ENCODE measurements around the gene CTTN.

CTTN gene

DNA sequence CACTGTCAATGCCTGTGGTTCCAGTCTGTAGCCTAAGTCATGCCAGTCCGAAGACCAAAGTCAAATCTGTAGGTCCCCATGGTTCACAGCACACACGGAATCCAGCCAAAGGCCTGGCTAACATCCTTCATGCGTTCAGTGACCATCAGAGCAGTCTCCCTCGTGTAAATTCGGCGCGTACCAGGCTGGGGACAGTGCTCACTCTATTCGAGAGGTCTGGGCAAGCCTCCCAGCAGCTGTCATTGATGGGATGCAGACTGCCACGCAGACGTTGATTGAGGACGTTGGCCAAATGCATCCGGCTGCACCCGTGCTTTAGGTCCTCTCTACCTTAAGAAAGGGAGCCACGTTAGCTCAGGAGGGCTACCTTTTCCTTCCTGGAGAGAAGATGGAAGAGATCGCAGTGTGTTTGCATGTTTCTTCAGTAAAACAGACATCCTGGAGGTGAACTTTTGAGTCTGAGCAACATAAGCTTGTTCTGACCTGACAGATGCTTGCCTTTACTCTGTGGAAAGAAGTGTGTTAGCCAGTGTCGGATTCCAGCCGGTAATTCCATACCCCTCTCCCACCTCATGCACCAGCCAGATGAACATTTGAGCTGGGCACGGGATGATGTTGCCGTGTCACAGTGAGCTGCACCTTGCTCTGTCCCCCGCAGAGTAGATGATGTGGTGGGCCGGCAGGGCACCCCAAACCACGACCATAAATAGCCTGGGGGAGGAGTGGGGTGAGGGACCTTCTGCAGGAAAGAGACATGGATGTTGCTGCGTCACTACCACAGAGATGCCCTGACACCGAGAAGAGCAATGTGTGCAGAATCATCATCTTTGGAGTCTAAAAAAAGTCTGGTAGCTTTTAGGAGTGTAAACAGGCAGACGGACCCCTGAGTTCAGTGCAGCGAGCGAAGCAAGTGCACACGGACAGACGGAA, 12.2 kb downstream of the CTTN start:
- Mint-ChIP-seq H3K27ac (no peak overlapping the region), H3K4me3 (no peak overlapping the region), H3K9me3 (no peaks in the 10 kb centered on the region), H3K27me3 (peaks cover 8% of the 10 kb centered on the region), H3K4me1 (ENCODE audit: low read depth) (peaks cover 2% of the 10 kb centered on the region), H3K36me3 (ENCODE audit: low read depth) (peaks cover 83% of the 10 kb centered on the region)
- DNase-seq, result no peak

DNA sequence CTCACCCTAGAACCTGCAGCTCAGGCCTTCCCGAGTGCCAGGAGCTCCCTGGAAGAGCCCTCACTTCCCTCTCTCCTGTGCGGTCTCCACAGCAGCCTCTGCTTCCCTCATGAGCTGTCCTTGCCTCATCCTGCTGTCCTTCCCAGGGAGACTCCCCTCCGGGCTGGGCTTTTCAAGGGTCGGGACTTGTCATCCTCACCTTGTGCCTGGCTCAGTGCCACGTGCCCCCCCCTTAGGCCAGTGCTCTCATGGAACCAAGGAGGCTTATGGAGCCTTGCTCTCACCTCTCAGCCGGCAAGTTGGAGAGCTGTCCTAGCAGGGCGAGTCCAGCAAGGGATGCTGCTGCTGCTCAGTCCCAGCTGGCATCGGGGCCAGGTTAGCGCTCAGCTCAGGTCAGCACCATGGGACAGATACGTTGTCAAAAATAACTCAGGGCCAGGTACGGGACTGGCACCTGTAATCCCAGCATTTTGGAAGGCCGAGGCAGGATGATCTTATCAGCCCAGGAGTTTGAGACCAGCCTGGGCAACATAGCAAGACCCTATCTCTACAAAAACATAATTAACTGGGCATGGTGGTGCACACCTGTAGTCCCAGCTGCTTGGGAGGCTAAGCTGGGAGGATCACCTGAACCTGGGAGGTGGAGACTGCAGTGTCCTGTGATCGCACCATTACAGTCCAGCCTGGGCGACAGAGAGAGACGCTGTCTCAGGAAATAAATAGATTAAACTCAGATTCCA, 13.6 kb downstream of the CTTN start:
- Mint-ChIP-seq H3K27me3 (peaks cover 8% of the 10 kb centered on the region), H3K36me3 (ENCODE audit: low read depth) (peaks cover 92% of the 10 kb centered on the region), H3K27ac (no peak overlapping the region), H3K9me3 (no peaks in the 10 kb centered on the region), H3K4me3 (no peak overlapping the region), H3K4me1 (ENCODE audit: low read depth) (peaks cover 2% of the 10 kb centered on the region)
- no peak for DNase-seq

DNA sequence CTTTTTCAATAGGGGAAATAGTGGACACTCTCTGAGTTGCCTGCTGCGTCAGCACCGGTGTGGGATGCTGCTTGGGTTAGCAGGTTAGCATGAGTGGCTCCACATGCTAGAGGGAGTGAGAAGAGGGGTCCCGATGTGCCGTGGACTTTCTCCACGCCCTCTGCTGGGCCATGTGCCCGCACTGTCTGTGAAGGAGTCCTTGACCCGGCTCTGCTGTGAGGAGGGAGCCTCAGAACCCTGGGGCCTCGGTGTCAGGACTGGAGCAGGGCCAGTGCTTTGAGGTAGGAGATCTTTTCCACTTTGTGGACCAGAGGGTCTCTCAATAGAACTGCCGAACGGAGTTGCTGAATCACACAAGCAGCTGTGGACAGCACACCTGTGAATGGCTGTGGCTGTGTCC, 14.8 kb downstream of the CTTN start:
- Mint-ChIP-seq H3K4me3 (no peak overlapping the region), H3K9me3 (no peaks in the 10 kb centered on the region), H3K36me3 (ENCODE audit: low read depth) (peaks cover 90% of the 10 kb centered on the region), H3K27me3 (peaks cover 8% of the 10 kb centered on the region), H3K4me1 (ENCODE audit: low read depth) (peaks cover 2% of the 10 kb centered on the region), H3K27ac (no peak overlapping the region)
- DNase-seq, result no peak

DNA sequence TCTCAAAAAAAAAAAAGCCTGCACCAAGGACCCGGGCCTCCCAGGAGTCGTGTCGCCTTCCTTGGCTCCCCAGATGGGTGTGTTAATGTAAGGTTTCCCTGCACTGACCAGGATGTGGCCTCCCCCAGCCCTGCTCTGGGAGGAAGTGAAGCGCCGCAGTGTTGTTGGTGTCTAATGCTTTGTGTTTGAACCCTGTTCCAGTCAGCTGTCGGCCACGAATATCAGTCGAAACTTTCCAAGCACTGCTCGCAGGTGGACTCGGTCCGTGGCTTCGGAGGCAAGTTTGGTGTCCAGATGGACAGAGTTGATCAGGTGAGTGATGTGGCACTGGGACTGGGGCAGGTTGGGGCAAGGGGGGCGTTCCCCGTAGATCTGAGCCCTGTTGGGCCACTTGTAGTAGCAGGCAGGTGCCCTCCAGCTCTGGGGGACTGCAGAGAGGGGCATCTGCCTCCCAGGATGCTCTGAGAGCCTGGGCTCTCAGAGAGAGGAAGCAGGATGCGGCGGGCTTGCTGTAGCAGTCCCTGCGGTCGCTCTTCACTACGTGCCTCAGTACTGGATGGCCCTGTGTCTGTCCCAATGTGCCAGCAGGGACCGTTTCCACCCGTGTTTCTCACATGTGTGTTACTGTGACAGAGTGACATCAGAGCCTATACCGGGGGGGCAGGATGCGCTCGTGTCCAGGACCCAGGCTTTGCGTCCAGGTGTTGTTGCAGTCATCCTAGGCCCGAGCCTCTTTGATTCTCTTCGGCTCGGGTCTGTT, 16.2 kb downstream of the CTTN start:
- Mint-ChIP-seq H3K4me1 (ENCODE audit: low read depth) (peaks cover 2% of the 10 kb centered on the region), H3K4me3 (no peak overlapping the region), H3K27ac (no peak overlapping the region), H3K36me3 (ENCODE audit: low read depth) (peaks cover 88% of the 10 kb centered on the region), H3K27me3 (peaks cover 8% of the 10 kb centered on the region), H3K9me3 (no peaks in the 10 kb centered on the region)
- DNase-seq, result no peak

DNA sequence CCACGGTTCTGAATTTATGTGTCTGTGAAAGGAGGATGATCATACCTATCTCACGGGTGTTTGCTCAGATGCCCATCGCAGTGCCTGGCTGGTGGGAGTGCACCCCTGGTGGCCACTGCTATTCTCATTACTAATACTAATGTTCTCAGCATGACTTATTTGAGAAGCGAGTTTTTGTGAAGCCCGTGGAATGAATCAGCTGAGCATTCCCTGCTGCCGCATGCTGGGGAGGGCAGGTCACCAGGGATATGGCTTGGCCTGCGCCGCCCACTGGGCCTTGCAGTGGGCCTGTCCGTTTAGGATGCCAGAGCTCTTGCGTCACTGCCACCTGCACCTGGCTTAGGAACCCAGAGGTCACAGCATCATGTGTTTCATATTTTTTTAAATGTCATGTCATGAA, 16.9 kb downstream of the CTTN start:
- H3K9me3 Mint-ChIP-seq, result no peaks in the 10 kb centered on the region
- H3K27me3 Mint-ChIP-seq, result peaks cover 8% of the 10 kb centered on the region
- H3K36me3 Mint-ChIP-seq (ENCODE audit: low read depth), result peaks cover 88% of the 10 kb centered on the region
- DNase-seq, result no peak
- no peak overlapping the region for H3K27ac Mint-ChIP-seq
- peaks cover 2% of the 10 kb centered on the region for H3K4me1 Mint-ChIP-seq (ENCODE audit: low read depth)
- no peak overlapping the region for H3K4me3 Mint-ChIP-seq

DNA sequence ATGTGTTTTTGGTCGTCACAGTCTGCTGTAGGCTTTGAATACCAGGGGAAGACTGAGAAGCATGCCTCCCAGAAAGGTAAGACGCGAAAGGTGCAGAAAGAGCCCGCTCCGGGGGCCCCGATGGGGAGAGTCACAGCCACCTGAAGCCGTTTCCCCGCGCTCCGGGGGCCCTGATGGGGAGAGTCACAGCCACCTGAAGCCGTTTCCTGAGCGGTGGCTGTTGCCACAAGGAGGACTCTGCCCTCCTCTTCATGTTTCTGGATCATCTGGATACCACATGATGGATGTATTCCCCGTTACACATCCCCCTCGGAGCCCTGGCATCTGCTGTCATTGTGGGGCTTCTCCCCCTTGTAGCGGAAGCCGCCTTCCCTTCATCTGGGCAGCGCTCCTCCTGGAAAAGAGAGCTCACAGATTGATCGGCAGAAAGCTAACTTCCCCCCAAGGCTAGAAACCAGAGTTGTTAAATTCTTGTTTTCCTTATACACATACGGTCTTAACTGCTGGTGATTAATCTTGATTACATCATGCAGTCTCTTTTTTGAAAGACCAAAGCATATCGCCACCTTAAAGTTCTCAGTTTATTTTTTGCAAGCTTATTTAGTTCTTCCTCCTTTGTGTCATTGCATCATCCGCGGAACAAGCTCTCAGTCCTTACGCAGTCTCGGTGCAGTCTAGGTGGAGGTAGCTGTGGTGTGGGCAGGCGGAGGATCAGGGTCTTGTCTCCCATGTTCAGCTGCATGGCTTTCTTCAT, 17.5 kb downstream of the CTTN start:
- Mint-ChIP-seq H3K9me3 (no peaks in the 10 kb centered on the region), H3K4me1 (ENCODE audit: low read depth) (peaks cover 2% of the 10 kb centered on the region), H3K4me3 (no peak overlapping the region), H3K27ac (no peak overlapping the region), H3K36me3 (ENCODE audit: low read depth) (peaks cover 86% of the 10 kb centered on the region), H3K27me3 (peaks cover 2% of the 10 kb centered on the region)
- no peak for DNase-seq

DNA sequence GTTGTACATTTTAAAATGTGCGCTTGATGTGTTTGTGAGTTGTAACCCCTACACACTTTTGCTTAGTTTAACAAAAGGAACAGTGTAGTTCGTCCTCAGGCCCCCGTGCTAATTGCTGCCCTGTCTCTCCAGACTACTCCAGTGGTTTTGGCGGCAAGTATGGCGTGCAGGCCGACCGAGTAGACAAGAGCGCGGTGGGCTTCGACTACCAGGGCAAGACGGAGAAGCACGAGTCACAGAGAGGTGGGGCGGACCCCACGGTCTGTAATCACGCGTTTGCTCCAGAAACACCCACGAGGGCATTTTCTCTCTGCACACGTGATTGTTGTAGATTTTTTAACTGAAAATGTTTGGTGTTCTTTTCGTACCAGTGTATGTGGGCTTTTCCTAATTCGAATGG, 18.6 kb downstream of the CTTN start:
- Mint-ChIP-seq H3K4me1 (ENCODE audit: low read depth) (peaks cover 2% of the 10 kb centered on the region), H3K27ac (no peak overlapping the region), H3K9me3 (no peaks in the 10 kb centered on the region), H3K36me3 (ENCODE audit: low read depth) (peaks cover 87% of the 10 kb centered on the region), H3K4me3 (no peak overlapping the region), H3K27me3 (peaks cover 3% of the 10 kb centered on the region)
- DNase-seq, result no peak

DNA sequence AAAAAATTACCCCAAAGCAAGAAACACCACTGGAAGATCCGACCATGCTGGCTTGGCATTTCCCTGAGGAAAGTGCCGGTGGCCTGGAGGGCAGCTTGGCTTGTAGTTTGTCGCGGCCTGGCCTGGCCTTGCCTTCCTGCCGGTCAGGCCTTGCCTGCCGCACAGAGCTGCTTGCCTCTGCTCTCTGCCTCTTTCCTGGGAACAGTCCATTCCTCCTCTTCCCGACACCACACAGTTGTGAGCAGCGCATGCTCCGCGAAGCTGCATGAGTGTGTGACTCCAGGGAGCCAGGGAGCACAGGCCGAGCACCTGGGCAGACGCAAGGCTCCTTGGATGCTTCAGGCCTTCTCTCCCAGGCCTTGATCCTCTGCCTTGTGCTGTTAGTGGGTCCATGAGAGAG, 19.8 kb downstream of the CTTN start:
- H3K27me3 Mint-ChIP-seq, result peaks cover 3% of the 10 kb centered on the region
- H3K36me3 Mint-ChIP-seq (ENCODE audit: low read depth), result peaks cover 82% of the 10 kb centered on the region
- H3K4me1 Mint-ChIP-seq (ENCODE audit: low read depth), result peaks cover 2% of the 10 kb centered on the region
- no peak overlapping the region for H3K27ac Mint-ChIP-seq
- no peak for DNase-seq
- H3K4me3 Mint-ChIP-seq, result no peak overlapping the region
- no peaks in the 10 kb centered on the region for H3K9me3 Mint-ChIP-seq

DNA sequence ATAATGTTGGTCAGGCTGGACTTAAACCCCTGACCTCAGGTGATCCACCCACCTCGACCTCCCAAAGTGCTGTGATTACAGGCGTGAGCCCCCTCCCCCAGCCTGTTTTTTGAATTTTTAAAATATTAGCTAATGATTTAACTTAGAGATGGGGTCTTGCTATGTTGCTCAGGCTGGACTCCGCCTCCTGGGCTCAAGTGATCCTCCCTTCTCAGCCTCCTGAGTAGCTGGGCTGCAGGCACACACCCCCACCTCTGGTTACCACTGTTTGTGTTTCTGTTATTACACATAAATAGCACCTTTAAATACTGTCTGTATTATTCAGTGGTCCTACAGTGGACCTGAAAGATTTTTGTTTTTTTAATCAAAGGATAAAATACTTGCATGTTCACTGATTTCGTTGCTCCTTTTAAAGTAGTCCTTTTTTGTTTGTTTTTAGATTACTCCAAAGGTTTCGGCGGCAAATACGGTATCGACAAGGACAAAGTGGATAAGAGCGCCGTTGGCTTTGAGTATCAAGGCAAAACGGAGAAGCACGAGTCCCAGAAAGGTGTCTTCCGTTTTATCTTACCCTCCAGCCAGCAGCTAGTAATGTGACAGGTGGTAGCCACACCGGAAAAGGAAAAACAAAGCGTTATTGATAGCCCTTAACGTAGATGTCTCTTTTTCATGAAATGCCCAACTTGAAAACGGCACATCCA, 21.1 kb downstream of the CTTN start:
- Mint-ChIP-seq H3K36me3 (ENCODE audit: low read depth) (peaks cover 81% of the 10 kb centered on the region), H3K27me3 (peaks cover 5% of the 10 kb centered on the region), H3K9me3 (no peaks in the 10 kb centered on the region), H3K27ac (no peak overlapping the region), H3K4me3 (no peak overlapping the region), H3K4me1 (ENCODE audit: low read depth) (peaks cover 11% of the 10 kb centered on the region)
- no peak for DNase-seq

DNA sequence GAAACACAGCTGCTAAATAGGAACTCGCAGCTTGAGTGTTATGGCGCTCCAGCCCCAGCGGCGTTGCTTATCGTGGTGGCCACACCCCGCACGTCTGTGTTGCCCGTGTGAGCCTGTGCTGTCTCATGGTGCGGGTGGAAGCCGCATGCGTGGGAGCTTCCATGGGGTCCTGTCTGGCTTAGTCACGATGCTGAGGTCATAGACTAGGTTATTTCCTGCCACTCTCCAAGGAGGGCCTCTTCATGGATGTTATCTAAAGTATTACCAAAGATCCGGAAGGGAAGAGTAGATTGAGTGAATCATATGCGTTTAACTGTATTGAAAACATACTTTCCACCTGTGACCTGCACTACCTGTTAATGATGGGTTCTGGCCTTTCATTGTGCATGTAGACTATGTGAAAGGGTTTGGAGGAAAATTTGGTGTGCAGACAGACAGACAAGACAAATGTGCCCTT, 21.7 kb downstream of the CTTN start:
- Mint-ChIP-seq H3K9me3 (no peaks in the 10 kb centered on the region), H3K4me1 (ENCODE audit: low read depth) (peaks cover 12% of the 10 kb centered on the region), H3K36me3 (ENCODE audit: low read depth) (peaks cover 76% of the 10 kb centered on the region), H3K4me3 (no peak overlapping the region), H3K27me3 (peaks cover 5% of the 10 kb centered on the region), H3K27ac (no peak overlapping the region)
- no peak for DNase-seq

DNA sequence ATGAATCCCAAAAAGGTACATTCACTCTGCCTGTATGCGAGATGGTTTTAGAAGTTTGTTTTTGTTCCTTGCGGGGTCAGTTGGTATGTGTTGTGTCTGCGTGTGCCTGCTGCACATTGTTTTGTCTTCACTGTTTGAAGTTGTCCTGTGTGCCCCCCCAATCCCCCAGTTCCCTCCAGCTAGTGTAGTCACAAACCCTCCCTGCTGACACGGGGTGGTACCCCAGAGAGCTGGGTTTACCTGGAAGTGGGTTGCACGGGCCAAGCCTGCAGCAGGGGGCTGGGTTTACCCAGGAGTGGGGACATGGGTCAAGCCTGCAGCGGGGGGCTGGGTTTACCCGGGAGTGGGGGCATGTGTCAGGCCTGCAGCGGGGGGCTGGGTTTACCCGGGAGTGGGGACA, 22.2 kb downstream of the CTTN start:
- Mint-ChIP-seq H3K36me3 (ENCODE audit: low read depth) (peaks cover 76% of the 10 kb centered on the region), H3K27me3 (peaks cover 5% of the 10 kb centered on the region), H3K4me1 (ENCODE audit: low read depth) (peaks cover 10% of the 10 kb centered on the region), H3K27ac (no peak overlapping the region), H3K9me3 (no peaks in the 10 kb centered on the region), H3K4me3 (no peak overlapping the region)
- no peak for DNase-seq

DNA sequence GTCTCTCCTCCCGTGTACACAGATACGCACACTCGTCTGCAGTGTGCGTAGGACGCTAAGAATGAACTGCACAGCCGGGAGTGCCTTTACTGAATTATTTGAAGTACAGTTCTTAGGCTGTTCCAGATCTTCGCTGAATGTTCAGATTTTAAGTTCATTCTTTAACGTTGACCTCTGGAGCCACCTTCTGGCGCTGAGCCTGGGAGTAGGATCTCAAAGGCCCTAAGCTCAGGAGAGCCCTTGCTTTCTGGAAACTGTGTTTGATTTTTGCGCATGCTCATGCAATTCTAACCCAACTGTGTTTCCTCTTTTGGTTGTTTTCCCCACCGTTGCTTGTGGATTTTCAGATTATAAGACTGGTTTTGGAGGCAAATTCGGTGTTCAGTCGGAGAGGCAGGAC, 22.8 kb downstream of the CTTN start:
- H3K27me3 Mint-ChIP-seq, result peaks cover 5% of the 10 kb centered on the region

DNA sequence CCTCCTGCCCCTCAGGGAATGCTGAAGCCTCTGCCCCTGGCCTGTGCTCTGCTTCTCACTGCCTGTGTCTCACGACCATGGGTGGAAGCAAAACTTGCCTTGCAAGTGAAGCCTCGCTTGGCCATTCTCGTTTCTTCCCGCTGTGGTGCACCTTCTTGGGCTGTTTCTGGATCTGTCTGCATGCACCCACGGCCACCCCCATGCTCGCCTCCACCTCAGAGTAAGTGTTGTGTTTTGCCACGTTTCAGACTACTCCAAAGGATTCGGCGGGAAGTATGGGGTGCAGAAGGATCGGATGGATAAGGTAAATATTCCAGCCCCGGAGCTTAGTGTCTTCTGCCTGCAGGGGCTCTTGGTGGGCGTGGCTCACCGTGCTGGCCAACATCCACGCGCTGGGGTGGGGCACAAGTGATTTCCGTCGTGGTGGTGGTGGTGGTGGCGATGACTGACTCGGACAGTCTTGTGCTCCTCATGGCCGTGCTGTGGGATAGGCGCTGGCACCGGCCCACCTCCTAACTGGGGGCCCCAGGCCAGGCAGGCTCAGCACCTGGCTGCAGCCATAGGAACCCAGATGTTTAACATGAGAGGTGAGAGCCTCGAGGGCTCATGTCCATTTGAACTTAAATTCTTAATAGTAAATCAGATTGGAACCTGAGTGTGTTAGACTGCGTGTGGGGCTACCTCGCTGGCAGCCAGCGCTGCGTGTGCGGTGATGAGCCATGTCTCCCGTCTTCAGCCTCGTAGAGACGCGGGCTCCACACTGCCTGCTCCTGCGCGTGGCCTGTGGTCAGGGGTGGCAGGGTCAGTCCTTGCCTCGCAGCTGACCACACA, 24.6 kb downstream of the CTTN start:
- Mint-ChIP-seq H3K4me1 (ENCODE audit: low read depth) (peaks cover 10% of the 10 kb centered on the region), H3K27ac (no peak overlapping the region), H3K4me3 (no peak overlapping the region), H3K27me3 (peaks cover 5% of the 10 kb centered on the region), H3K9me3 (no peaks in the 10 kb centered on the region), H3K36me3 (ENCODE audit: low read depth) (peaks cover 64% of the 10 kb centered on the region)
- no peak for DNase-seq

More for the DNA sequence above, 22.8 kb downstream of the CTTN start:
- Mint-ChIP-seq H3K27ac (no peak overlapping the region), H3K4me3 (no peak overlapping the region), H3K36me3 (ENCODE audit: low read depth) (peaks cover 74% of the 10 kb centered on the region), H3K4me1 (ENCODE audit: low read depth) (peaks cover 10% of the 10 kb centered on the region), H3K9me3 (no peaks in the 10 kb centered on the region)
- DNase-seq, result no peak

Data from activated T-cell treated with anti-CD3 and anti-CD28 coated beads, Interleukin-2, amount 50 U/mL, for 24 hours (primary cell).